K562 (cell line): Measurements from ENCODE around the gene VKORC1. TPM values are rescaled to one million over a fixed set of nuclear protein-coding genes. Genes with fewer than 3 reads are reported as not detected.

Experiments
- DMBX1 ChIP-seq: fragments of 250-450 bp; sonication (Bioruptor Pico); IDR thresholded peaks from 2 replicates; pipeline ENCODE4 v1.8.0; 2022; ENCODE audit warnings: inconsistent platforms, mild to moderate bottlenecking, moderate library complexity, borderline replicate concordance
- FOXO4 ChIP-seq: fragments of 450-650 bp; formaldehyde crosslinking; IDR thresholded peaks from 2 replicates; pipeline ENCODE4 v1.4.0; 2020; ENCODE audit warnings: mild to moderate bottlenecking, moderate library complexity
- GTF2A2 ChIP-seq: IDR thresholded peaks from 2 replicates; pipeline ENCODE4 v1.6.1; 2016; ENCODE audit warnings: mild to moderate bottlenecking, missing genetic modification characterization, missing compliant biosample characterization
- IRF9 ChIP-seq: fragments of 450-650 bp; IDR thresholded peaks from 2 replicates; pipeline ENCODE4 v1.6.1; 2016; ENCODE audit warnings: missing biosample characterization, missing genetic modification characterization
- MAZ ChIP-seq, 2 experiments: fragments of 450-650 bp in 1 of 2; sonication (generic) in 1 of 2; formaldehyde crosslinking; IDR thresholded peaks in 1 of 2; conservative IDR thresholded peaks in 1 of 2; 2 replicates each; pipeline versions ENCODE4 v1.4.0 to v1.5.0; 2020; ENCODE audit warnings: mild to moderate bottlenecking in 1 of 2, missing genetic modification reagents in 1 of 2
- MCM7 ChIP-seq, 2 experiments: fragments of 450-650 bp; IDR thresholded peaks; 2 replicates each; pipeline ENCODE4 v1.6.1; 2016 to 2018
- PKNOX1 ChIP-seq: fragments of 450-650 bp; IDR thresholded peaks from 2 replicates; pipeline ENCODE4 v1.6.1; 2016
- POLR3A ChIP-seq: IDR thresholded peaks from 2 replicates; pipeline ENCODE4 v1.6.1; 2011; ENCODE audit warnings: borderline replicate concordance, mild to moderate bottlenecking, moderate library complexity; ENCODE audit not compliant: insufficient read length, insufficient read depth; ENCODE audit errors: extremely low read depth
- SMARCC2 ChIP-seq: fragments of 450-650 bp; IDR thresholded peaks from 2 replicates; pipeline ENCODE4 v1.6.1; 2017; ENCODE audit warnings: antibody characterized with exemption, moderate library complexity, mild to moderate bottlenecking, low read depth
- STAG1 ChIP-seq: sonication (generic); formaldehyde crosslinking; IDR thresholded peaks from 2 replicates; pipeline ENCODE4 v1.5.0; 2020; ENCODE audit warnings: missing genetic modification reagents, borderline replicate concordance
- ZNF253 ChIP-seq: fragments of 250-450 bp; sonication (Bioruptor Pico); conservative IDR thresholded peaks from 2 replicates; pipeline ENCODE4 v1.6.1; 2021; ENCODE audit warnings: mild to moderate bottlenecking
- ZNF589 ChIP-seq: fragments of 200-800 bp; sonication (Bioruptor generic); IDR thresholded peaks from 2 replicates; pipeline ENCODE4 v1.6.1; 2016; ENCODE audit warnings: low read depth, missing genetic modification characterization, missing compliant biosample characterization
- polyA plus RNA-seq, 8 experiments: library from polyadenylated mRNA; depleted of rRNA in 4 of 8; stranded (reverse) in 5 of 8; unstranded in 3 of 8; fragments of >200 nt; fragmentation: Nextera tagmentation in 2 of 8; fragmentation: Illumina TruSeq in 1 of 8; extraction: Ambion mirVana in 2 of 8; extraction: Trizol in 1 of 8; gene quantifications; 2 replicates each; pipeline versions ENCODE4 v1.2.1 to v1.2.3, GENCODE V29; 2011 to 2014; ENCODE audit warnings: inconsistent platforms in 1 of 8, missing spikeins in 1 of 8
- total RNA-seq, 7 experiments: library from RNA; depleted of rRNA in 6 of 7; stranded (reverse); fragments of >200 nt in 6 of 7; fragmentation: Illumina TruSeq in 2 of 7; extraction: Trizol in 2 of 7; gene quantifications; 2 replicates each; pipeline versions ENCODE4 v1.2.1 to v1.2.3, GENCODE V29; 2011 to 2021; ENCODE audit warnings: low replicate concordance in 1 of 7
- TF ChIP-seq, protein P1 (sequence below): IDR thresholded peaks from 3 replicates; pipeline ENCODE4 v1.6.1; 2011; ENCODE audit warnings: borderline replicate concordance, mild to moderate bottlenecking; ENCODE audit not compliant: insufficient read length, insufficient read depth

The VKORC1 gene
- total and polyA plus RNA-seq, 9 of the 15 experiments (the other 6 are each of a cell fraction or from before 2014, with no cell fraction given), result 30.0 to 119 (median 62.1) TPM

DNA sequence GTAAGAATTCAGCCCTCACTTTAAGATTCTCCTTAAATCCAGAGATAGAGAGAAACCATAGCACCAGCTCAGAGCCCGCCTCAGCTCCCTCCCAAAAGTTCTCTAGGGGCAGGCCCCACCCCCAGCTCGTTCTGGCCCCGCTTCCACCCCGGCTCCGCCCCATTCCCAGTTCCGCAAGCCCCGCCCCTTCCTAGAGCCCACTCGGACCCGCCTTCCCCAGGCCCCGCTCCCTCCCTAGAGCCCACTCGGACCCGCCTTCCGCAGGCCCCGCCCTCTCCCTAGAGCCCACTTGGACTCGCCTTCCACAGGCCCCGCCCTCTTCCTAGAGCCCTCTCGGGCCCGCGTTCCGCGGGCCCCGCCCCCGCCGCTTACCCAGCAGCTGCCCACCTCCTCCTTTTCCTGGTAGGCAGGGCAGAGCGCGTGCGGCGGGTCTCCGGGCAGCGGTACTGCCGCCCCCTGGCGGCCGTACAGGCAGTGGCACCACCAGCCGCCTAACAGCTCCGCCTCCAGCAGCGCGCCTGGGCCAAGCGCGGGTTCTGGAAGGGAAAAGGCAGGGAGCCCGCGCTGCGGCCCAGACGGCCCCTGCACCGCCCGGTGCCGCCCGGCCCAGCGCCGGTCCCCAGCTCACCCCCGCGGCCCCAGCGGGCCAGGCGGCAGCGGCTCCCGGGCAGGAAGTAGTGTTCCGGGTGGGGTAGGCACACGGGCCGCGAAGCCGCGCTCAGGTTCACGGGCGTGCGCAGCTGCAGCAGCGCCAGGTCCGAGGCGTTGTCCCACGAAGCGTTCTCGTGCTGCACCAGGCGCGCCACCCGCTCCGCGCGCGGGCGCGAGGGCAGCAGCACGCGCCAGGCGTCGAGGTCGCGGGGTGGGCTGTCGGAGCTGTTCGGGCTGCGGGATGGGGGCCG, 47.8 kb upstream of the VKORC1 start (continued):
- TF ChIP-seq, protein P1, sequence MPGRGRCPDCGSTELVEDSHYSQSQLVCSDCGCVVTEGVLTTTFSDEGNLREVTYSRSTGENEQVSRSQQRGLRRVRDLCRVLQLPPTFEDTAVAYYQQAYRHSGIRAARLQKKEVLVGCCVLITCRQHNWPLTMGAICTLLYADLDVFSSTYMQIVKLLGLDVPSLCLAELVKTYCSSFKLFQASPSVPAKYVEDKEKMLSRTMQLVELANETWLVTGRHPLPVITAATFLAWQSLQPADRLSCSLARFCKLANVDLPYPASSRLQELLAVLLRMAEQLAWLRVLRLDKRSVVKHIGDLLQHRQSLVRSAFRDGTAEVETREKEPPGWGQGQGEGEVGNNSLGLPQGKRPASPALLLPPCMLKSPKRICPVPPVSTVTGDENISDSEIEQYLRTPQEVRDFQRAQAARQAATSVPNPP, result no peak
- TF ChIP-seq DMBX1 (no peak), STAG1 (no peak), FOXO4 (CRISPR knock-in tag) (no peak), MCM7 (IDR thresholded peaks at IDR 0.05) (no peak), GTF2A2 (no peak), ZNF589 (CRISPR knock-in tag) (no peak), ZNF253 (CRISPR knock-in tag) (no peak), SMARCC2 (no peak), PKNOX1 (no peak), IRF9 (tag) (no peak), POLR3A (no peak), MAZ (CRISPR knock-in tag; conservative IDR thresholded peaks at IDR 0.05 in 1 of 2, IDR thresholded peaks at IDR 0.05 in 1 of 2) (peak; percentile 85 to 94)
